GM06990 (cell line): ENCODE measurements around the gene LTN1.
A peak's percentile ranks its signal among the peaks of the same experiment; 100 is the strongest.

Experiments used
- DNase-seq: peaks from one replicate; pipeline ENCODE4 v3.0.0-alpha.2; 2011; ENCODE audit not compliant: insufficient read length; ENCODE audit errors: extremely low read depth
- H3K27me3 ChIP-seq: replicated peaks from 2 replicates; pipeline ENCODE4 v1.6.0; 2011; ENCODE audit warnings: low read length; ENCODE audit not compliant: control insufficient read depth, insufficient read depth
- H3K36me3 ChIP-seq: 2 replicates; pipeline ENCODE4 v1.5.1; 2011; ENCODE audit warnings: low read length; ENCODE audit not compliant: control insufficient read depth, insufficient read depth
- H3K4me3 ChIP-seq: replicated peaks from 2 replicates; pipeline ENCODE4 v1.5.1; 2011; ENCODE audit warnings: low read depth, mild to moderate bottlenecking, control low read depth, low read length
- CTCF ChIP-seq: IDR thresholded peaks from 2 replicates; pipeline ENCODE4 v1.5.1; 2011; ENCODE audit warnings: low read length, control low read depth, mild to moderate bottlenecking, inconsistent platforms; ENCODE audit not compliant: insufficient read depth, poor library complexity, severe bottlenecking

LTN1 gene

GRCh38 chr21:29029524-29029923, 36.8 kb upstream of the LTN1 start:
- H3K36me3 ChIP-seq: peaks cover 10% of the 10 kb centered on the region
- no peak for DNase-seq
- no peaks in the 10 kb centered on the region for H3K27me3 ChIP-seq
- no peak overlapping the region for H3K4me3 ChIP-seq
- no peak for TF ChIP-seq CTCF

GRCh38 chr21:29025328-29025713, 32.6 kb upstream of the LTN1 start:
- no peak for DNase-seq
- Histone ChIP-seq H3K36me3 (no peaks in the 10 kb centered on the region), H3K4me3 (peak overlapping the region; percentile 79), H3K27me3 (no peaks in the 10 kb centered on the region)
- TF ChIP-seq CTCF: no peak

GRCh38 chr21:29024474-29025327, 32.0 kb upstream of the LTN1 start, which contains the start of gene USP16:
Gene USP16 (plus strand): TSS chr21:29024668. CDS start chr21:29027914, 3,246 bp downstream.
- H3K4me3 ChIP-seq: peak within 1 kb of the TSS; percentile 79
- DNase-seq: peak; percentile 98
- H3K36me3 ChIP-seq: no peaks in the 10 kb centered on the region
- H3K27me3 ChIP-seq: no peaks in the 10 kb centered on the region
- TF ChIP-seq CTCF: no peak

GRCh38 chr21:29022166-29022565, 29.5 kb upstream of the LTN1 start:
- no peak for TF ChIP-seq CTCF
- no peaks in the 10 kb centered on the region for H3K36me3 ChIP-seq
- no peaks in the 10 kb centered on the region for H3K27me3 ChIP-seq
- DNase-seq: no peak
- H3K4me3 ChIP-seq: no peak overlapping the region

GRCh38 chr21:29018540-29018939, 25.9 kb upstream of the LTN1 start:
- H3K4me3 ChIP-seq: peak overlapping the region; percentile 99
- no peaks in the 10 kb centered on the region for H3K27me3 ChIP-seq
- TF ChIP-seq CTCF: no peak
- H3K36me3 ChIP-seq: no peaks in the 10 kb centered on the region; the same call in 1 of the 2 replicates
- no peak for DNase-seq
